Smooth muscle cell (in vitro differentiated cells): ENCODE data around the gene GSX2. TPM values are rescaled to one million over a fixed set of nuclear protein-coding genes. Genes with fewer than 3 reads are reported as not detected.
"Not testable (repeated sequence)": the region's sequence is repeated elsewhere in the genome, so short reads cannot be mapped to it uniquely, and the experiment has no call there.

ENCODE experiments used
- DNase-seq: peaks from one replicate; lab custom pipeline; 2025; ENCODE audit not compliant: unreplicated experiment; lab: John Stamatoyannopoulos, UW
- H2AFZ ChIP-seq: fragments of 200-600 bp; sonication (generic); 2 replicates; pipeline ENCODE4 v1.6.0; 2016; ENCODE audit warnings: antibody characterized with exemption, low read depth, mild to moderate bottlenecking
- H3F3A ChIP-seq: fragments of 200-600 bp; sonication (generic); 2 replicates; pipeline ENCODE4 v1.6.0; 2017; ENCODE audit warnings: antibody characterized with exemption, low read depth
- H3K27ac ChIP-seq: fragments of 200-600 bp; sonication (generic); 2 replicates; pipeline ENCODE4 v1.5.1; 2016; ENCODE audit warnings: low read depth, mild to moderate bottlenecking
- H3K27me3 ChIP-seq: fragments of 200-600 bp; sonication (generic); 2 replicates; pipeline ENCODE4 v1.6.1; 2016; ENCODE audit warnings: low read depth, mild to moderate bottlenecking
- H3K36me3 ChIP-seq: fragments of 200-600 bp; sonication (generic); 2 replicates; pipeline ENCODE4 v1.5.1; 2016; ENCODE audit warnings: low read depth
- H3K4me1 ChIP-seq: fragments of 200-600 bp; sonication (generic); 2 replicates; pipeline ENCODE4 v1.5.1; 2016; ENCODE audit warnings: low read depth
- H3K4me2 ChIP-seq: fragments of 200-600 bp; sonication (generic); 2 replicates; pipeline ENCODE4 v1.6.0; 2016; ENCODE audit warnings: mild to moderate bottlenecking
- H3K4me3 ChIP-seq: fragments of 200-600 bp; sonication (generic); 2 replicates; pipeline ENCODE4 v1.5.1; 2016; ENCODE audit warnings: mild to moderate bottlenecking
- H3K79me2 ChIP-seq: fragments of 200-600 bp; sonication (generic); 2 replicates; pipeline ENCODE4 v1.6.0; 2016; ENCODE audit warnings: low read depth, mild to moderate bottlenecking
- H3K9ac ChIP-seq: fragments of 200-600 bp; sonication (generic); 2 replicates; pipeline ENCODE4 v1.6.0; 2016; ENCODE audit warnings: low read depth
- H3K9me3 ChIP-seq: fragments of 200-600 bp; sonication (generic); replicated peaks from 2 replicates; pipeline ENCODE4 v1.5.1; 2016; ENCODE audit warnings: low read depth
- H4K20me1 ChIP-seq: fragments of 200-600 bp; sonication (generic); 2 replicates; pipeline ENCODE4 v1.6.0; 2016; ENCODE audit warnings: low read depth
- whole genome bisulfite sequencing: methylation state at CpG from one replicate; pipeline ENCODE4 v1.1.7; 2016; ENCODE audit warnings: low lambda C conversion rate; 5-methylcytosine and 5-hydroxymethylcytosine counted together
- polyA plus RNA-seq: library from polyadenylated mRNA; unstranded; fragments of >200 nt; fragmentation: Nextera tagmentation; extraction: Ambion mirVana; gene quantifications from 2 replicates; pipeline ENCODE4 v1.2.1, GENCODE V29; 2016
- total RNA-seq: library from RNA; depleted of rRNA; stranded (reverse); fragments of >200 nt; gene quantifications from 2 replicates; pipeline ENCODE4 v1.2.3, GENCODE V29; 2014
- TF ChIP-seq, protein P1 (sequence below): fragments of 200-600 bp; sonication (generic); IDR thresholded peaks from 2 replicates; pipeline ENCODE4 v1.5.1; 2017; ENCODE audit warnings: borderline replicate concordance, mild to moderate bottlenecking, antibody characterized with exemption; ENCODE audit not compliant: insufficient read depth, poor library complexity, severe bottlenecking

Gene GSX2
- not detected in 2 replicates for total RNA-seq
- not detected in 2 replicates for polyA plus RNA-seq

DNA sequence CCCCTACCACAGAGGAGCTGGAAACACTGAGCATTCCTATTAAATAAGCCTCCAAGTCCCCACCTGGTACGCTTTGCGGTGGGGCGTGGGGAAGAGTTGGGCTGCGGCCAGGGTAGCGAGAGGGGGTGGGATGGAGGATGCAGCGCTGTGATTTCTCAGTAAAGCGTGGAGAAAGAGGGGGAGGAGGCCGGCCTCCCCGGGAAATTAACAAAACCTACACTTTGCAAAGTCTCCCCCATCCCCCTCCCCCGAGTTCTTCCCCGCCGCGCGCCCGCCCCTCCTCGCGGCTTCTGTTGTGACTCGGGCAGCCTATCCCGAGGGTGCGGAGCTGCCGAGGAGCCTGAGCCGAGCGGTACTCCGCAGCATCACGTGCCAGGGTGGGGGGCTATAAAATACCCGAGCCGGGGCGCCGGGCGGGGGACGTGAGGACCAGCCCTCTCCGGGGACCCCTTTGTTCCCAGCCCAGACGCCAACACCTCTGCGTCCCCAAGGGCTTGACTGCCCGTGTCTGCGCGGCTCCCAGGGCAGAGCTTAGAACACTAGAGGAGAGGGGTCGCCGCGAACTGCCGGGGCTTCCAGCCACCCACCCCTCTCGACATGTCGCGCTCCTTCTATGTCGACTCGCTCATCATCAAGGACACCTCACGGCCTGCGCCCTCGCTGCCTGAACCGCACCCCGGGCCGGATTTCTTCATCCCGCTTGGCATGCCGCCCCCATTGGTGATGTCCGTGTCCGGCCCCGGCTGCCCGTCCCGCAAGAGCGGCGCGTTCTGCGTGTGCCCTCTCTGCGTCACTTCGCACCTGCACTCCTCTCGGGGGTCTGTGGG, at the start of gene GSX2:
GSX2 (plus strand) TSS at position 416 of the 827 bp plus-strand sequence; CDS start at position 598, 182 bp downstream.
- H3F3A ChIP-seq: peaks cover 8% of the 10 kb centered on the region
- H3K36me3 ChIP-seq: no peaks in the 10 kb centered on the region
- H3K4me2 ChIP-seq: peak within 1 kb of the TSS; percentile 87
- TF ChIP-seq, protein P1, sequence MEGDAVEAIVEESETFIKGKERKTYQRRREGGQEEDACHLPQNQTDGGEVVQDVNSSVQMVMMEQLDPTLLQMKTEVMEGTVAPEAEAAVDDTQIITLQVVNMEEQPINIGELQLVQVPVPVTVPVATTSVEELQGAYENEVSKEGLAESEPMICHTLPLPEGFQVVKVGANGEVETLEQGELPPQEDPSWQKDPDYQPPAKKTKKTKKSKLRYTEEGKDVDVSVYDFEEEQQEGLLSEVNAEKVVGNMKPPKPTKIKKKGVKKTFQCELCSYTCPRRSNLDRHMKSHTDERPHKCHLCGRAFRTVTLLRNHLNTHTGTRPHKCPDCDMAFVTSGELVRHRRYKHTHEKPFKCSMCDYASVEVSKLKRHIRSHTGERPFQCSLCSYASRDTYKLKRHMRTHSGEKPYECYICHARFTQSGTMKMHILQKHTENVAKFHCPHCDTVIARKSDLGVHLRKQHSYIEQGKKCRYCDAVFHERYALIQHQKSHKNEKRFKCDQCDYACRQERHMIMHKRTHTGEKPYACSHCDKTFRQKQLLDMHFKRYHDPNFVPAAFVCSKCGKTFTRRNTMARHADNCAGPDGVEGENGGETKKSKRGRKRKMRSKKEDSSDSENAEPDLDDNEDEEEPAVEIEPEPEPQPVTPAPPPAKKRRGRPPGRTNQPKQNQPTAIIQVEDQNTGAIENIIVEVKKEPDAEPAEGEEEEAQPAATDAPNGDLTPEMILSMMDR: no peak
- no peaks in the 10 kb centered on the region for H3K79me2 ChIP-seq
- H3K4me3 ChIP-seq: peak within 1 kb of the TSS; percentile 35
- H2AFZ ChIP-seq: no peak within 1 kb of the TSS
- no peak for DNase-seq
- H3K27me3 ChIP-seq: peaks cover 99% of the 10 kb centered on the region
- no peaks in the 10 kb centered on the region for H3K9me3 ChIP-seq
- H3K4me1 ChIP-seq: peaks cover 43% of the 10 kb centered on the region
- 3% methylated on average over 54 of the region's 66 CpGs for WGBS
- H3K27ac ChIP-seq: no peak within 1 kb of the TSS
- no peaks in the 10 kb centered on the region for H4K20me1 ChIP-seq
- H3K9ac ChIP-seq: no peak within 1 kb of the TSS

DNA sequence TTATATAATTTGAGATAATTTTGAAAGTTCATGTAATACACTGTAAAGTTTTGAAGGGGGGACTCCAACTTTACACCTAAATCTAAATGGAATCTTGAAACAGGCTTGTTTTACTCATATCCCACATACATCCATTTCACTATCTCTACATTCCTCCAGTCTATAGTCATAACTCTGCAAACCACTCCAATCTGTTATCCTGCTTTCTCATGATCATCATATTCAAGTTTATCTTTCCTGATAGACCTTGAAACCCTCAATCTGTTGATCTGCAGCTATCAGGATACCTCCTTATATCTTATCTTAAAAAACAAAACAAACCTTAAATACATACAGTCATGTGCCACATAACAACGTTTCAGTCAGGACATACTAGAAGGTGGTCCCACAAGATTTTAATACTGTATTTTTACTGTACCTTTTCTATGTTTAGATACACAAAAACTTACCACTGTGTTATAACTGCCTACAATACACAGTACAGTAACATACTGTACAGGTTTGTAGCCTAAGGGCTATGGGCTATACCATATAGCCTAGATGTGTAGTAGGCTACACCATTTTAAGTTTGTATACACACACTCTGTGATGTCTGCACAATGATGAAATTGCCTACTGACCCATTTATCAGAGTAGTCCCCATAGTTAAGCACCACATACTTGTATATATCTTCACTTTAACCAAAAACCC, 49.6 kb upstream of the GSX2 start:
- H3K4me2 ChIP-seq: peak overlapping the region; percentile 22
- no peak overlapping the region for H2AFZ ChIP-seq
- DNase-seq: no peak
- peak overlapping the region; percentile 12 for H3K27ac ChIP-seq
- peaks cover 73% of the 10 kb centered on the region for H3K79me2 ChIP-seq
- peaks cover 8% of the 10 kb centered on the region for H3K36me3 ChIP-seq
- no peaks in the 10 kb centered on the region for H3K27me3 ChIP-seq
- H3F3A ChIP-seq: no peaks in the 10 kb centered on the region
- 38% methylated on average over 1 of the region's 1 CpG for WGBS
- no peaks in the 10 kb centered on the region for H3K9me3 ChIP-seq
- H3K9ac ChIP-seq: no peak overlapping the region
- peaks cover 75% of the 10 kb centered on the region for H4K20me1 ChIP-seq
- H3K4me1 ChIP-seq: no peaks in the 10 kb centered on the region
- TF ChIP-seq, protein P1: no peak
- no peak overlapping the region for H3K4me3 ChIP-seq

DNA sequence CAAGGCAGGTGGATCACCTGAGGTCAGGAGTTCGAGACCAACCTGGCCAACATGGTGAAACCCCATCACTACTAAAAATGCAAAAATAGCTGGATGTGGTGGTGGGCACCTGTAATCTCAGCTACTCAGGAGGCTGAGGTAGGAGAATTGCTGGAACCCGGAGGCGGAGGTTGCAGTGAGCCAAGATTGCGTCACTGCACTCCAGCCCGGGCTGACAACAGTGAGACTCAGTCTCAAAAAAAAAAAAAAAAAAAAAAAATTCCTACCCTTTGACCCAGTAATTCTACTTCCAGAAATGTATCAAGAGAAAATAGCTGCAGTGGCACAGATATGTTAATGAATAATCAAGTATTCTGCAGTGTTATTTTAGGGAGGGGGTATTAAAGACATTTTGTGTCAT, 46.6 kb upstream of the GSX2 start:
- H3K27me3 ChIP-seq, DNase-seq, H3K27ac ChIP-seq, H3K4me1 ChIP-seq, H2AFZ ChIP-seq, H3K4me2 ChIP-seq, H3K9ac ChIP-seq, H3K36me3 ChIP-seq, H3K9me3 ChIP-seq, H3K4me3 ChIP-seq, H3F3A ChIP-seq: not testable (repeated sequence)
- Histone ChIP-seq H3K79me2 (peaks cover 95% of the 10 kb centered on the region), H4K20me1 (peaks cover 100% of the 10 kb centered on the region)
- 86% methylated on average over 5 of the region's 5 CpGs for WGBS

GRCh38 chr4:54054501-54054900, 45.5 kb upstream of the GSX2 start:
- Histone ChIP-seq H2AFZ (no peak overlapping the region), H3K36me3 (no peaks in the 10 kb centered on the region), H3F3A (no peaks in the 10 kb centered on the region), H3K9ac (no peak overlapping the region), H3K4me1 (no peaks in the 10 kb centered on the region), H3K27me3 (no peaks in the 10 kb centered on the region), H4K20me1 (peaks cover 100% of the 10 kb centered on the region), H3K4me3 (no peak overlapping the region), H3K9me3 (no peaks in the 10 kb centered on the region), H3K4me2 (no peak overlapping the region), H3K79me2 (peaks cover 95% of the 10 kb centered on the region), H3K27ac (no peak overlapping the region)
- TF ChIP-seq, protein P1: no peak
- WGBS: 97% methylated on average over 2 of the region's 2 CpGs
- DNase-seq: no peak
